GM23338 (cell line): ENCODE results near the gene APC2. TPM values are rescaled to one million over a fixed set of nuclear protein-coding genes. Genes with fewer than 3 reads are reported as not detected.
A peak's percentile ranks its signal among the peaks of the same experiment; 100 is the strongest.

Source experiments
- ATAC-seq: fragments of 200-7000 bp; cut with Tn5 transposase; 3 replicates; pipeline ENCODE4 v1.9.1; 2020
- DNase-seq: peaks from one replicate; pipeline ENCODE4 v3.0.0-alpha.2; 2015; ENCODE audit warnings: low spot score
- H2AFZ ChIP-seq: fragments of 200-600 bp; sonication (generic); 2 replicates; pipeline ENCODE4 v1.8.0; 2016; ENCODE audit warnings: antibody characterized with exemption, mild to moderate bottlenecking, moderate library complexity
- H3F3A ChIP-seq: fragments of 200-600 bp; sonication (generic); replicated peaks from 2 replicates; pipeline ENCODE4 v1.8.0; 2017; ENCODE audit warnings: antibody characterized with exemption, mixed run types, low read depth
- H3K27ac ChIP-seq: fragments of 200-600 bp; sonication (generic); 2 replicates; pipeline ENCODE4 v1.6.1; 2016; ENCODE audit warnings: low read depth
- H3K27me3 ChIP-seq: fragments of 200-600 bp; sonication (generic); 2 replicates; pipeline ENCODE4 v1.8.0; 2016; ENCODE audit warnings: mild to moderate bottlenecking, mixed run types, moderate library complexity; ENCODE audit not compliant: insufficient read depth
- H3K36me3 ChIP-seq: fragments of 200-600 bp; sonication (generic); 2 replicates; pipeline ENCODE4 v1.8.0; 2016; ENCODE audit warnings: mild to moderate bottlenecking; ENCODE audit not compliant: insufficient read depth
- H3K4me1 ChIP-seq: fragments of 200-600 bp; sonication (generic); 2 replicates; pipeline ENCODE4 v1.8.0; 2016; ENCODE audit warnings: mild to moderate bottlenecking, moderate library complexity; ENCODE audit not compliant: insufficient read depth
- H3K4me2 ChIP-seq: fragments of 200-600 bp; sonication (generic); 2 replicates; pipeline ENCODE4 v1.7.1; 2017; ENCODE audit warnings: mixed run types
- H3K4me3 ChIP-seq: fragments of 200-600 bp; sonication (generic); 2 replicates; pipeline ENCODE4 v1.6.1; 2016; ENCODE audit warnings: mixed run types
- H3K79me2 ChIP-seq: fragments of 200-600 bp; sonication (generic); replicated peaks from 2 replicates; pipeline ENCODE4 v1.8.0; 2017; ENCODE audit warnings: mild to moderate bottlenecking; ENCODE audit not compliant: insufficient read depth
- H3K9me2 ChIP-seq: fragments of 200-600 bp; sonication (generic); 2 replicates; pipeline ENCODE4 v1.8.0; 2017; ENCODE audit not compliant: insufficient read depth
- H4K20me1 ChIP-seq: fragments of 200-600 bp; sonication (generic); replicated peaks from 2 replicates; pipeline ENCODE4 v1.8.0; 2017; ENCODE audit warnings: mild to moderate bottlenecking; ENCODE audit not compliant: insufficient read depth
- H3K27ac Mint-ChIP-seq: 2 replicates; pipeline ENCODE4 v1.8.0; 2020; ENCODE audit warnings: inconsistent platforms, mild to moderate bottlenecking, moderate library complexity, mixed read lengths
- H3K27me3 Mint-ChIP-seq: 3 replicates; pipeline ENCODE4 v1.8.0; 2022; ENCODE audit warnings: low read depth, mild to moderate bottlenecking, moderate library complexity, mixed read lengths, inconsistent platforms; ENCODE audit not compliant: insufficient read depth, poor library complexity
- H3K36me3 Mint-ChIP-seq: 3 replicates; pipeline ENCODE4 v1.8.0; 2021; ENCODE audit warnings: low read depth, mild to moderate bottlenecking, inconsistent platforms, moderate library complexity, mixed read lengths
- H3K4me1 Mint-ChIP-seq: 3 replicates; pipeline ENCODE4 v1.8.0; 2020; ENCODE audit warnings: mild to moderate bottlenecking, inconsistent platforms, mixed read lengths
- H3K4me3 Mint-ChIP-seq: 3 replicates; pipeline ENCODE4 v1.8.0; 2021; ENCODE audit warnings: moderate library complexity, mild to moderate bottlenecking, inconsistent platforms, mixed read lengths
- H3K9me3 Mint-ChIP-seq: 3 replicates; pipeline ENCODE4 v1.8.0; 2020; ENCODE audit warnings: moderate library complexity, mild to moderate bottlenecking, inconsistent platforms, mixed read lengths
- CREB1 ChIP-seq: fragments of 250-450 bp; sonication (Bioruptor Pico); IDR thresholded peaks from 2 replicates; pipeline ENCODE4 v1.5.0; 2020; ENCODE audit warnings: low read depth, mild to moderate bottlenecking, moderate library complexity
- CTCF ChIP-seq, 2 experiments: fragments of 200-600 bp in 1 of 2; sonication (generic) in 1 of 2; conservative IDR thresholded peaks; 2 replicates each; pipeline versions ENCODE4 v1.5.1 to v1.6.1; 2016 to 2017; ENCODE audit warnings: antibody characterized with exemption in 2 of 2, low read depth in 2 of 2, mild to moderate bottlenecking in 2 of 2, moderate library complexity in 1 of 2
- ETS1 ChIP-seq: IDR thresholded peaks from 2 replicates; pipeline ENCODE4 v1.6.1; 2016; ENCODE audit warnings: antibody characterized with exemption
- EZH2 ChIP-seq: fragments of 200-600 bp; sonication (generic); IDR thresholded peaks from one replicate; pipeline ENCODE4 v1.8.0; 2017; ENCODE audit warnings: antibody characterized with exemption, mild to moderate bottlenecking, low read depth; ENCODE audit not compliant: unreplicated experiment
- EZH2phosphoT487 ChIP-seq: fragments of 200-600 bp; sonication (generic); IDR thresholded peaks from one replicate; pipeline ENCODE4 v1.8.1; 2018; ENCODE audit warnings: antibody characterized with exemption; ENCODE audit not compliant: unreplicated experiment
- JUNB ChIP-seq: IDR thresholded peaks from one replicate; pipeline ENCODE4 v1.6.1; 2016; ENCODE audit warnings: antibody characterized with exemption; ENCODE audit not compliant: unreplicated experiment
- NANOG ChIP-seq: IDR thresholded peaks from 2 replicates; pipeline ENCODE4 v1.6.1; 2016; ENCODE audit warnings: antibody characterized with exemption, borderline replicate concordance
- POLR2AphosphoS5 ChIP-seq: IDR thresholded peaks from 2 replicates; pipeline ENCODE4 v1.6.1; 2016; ENCODE audit warnings: antibody characterized with exemption, low read depth
- STAT1 ChIP-seq: IDR thresholded peaks from one replicate; pipeline ENCODE4 v1.6.1; 2016; ENCODE audit warnings: antibody characterized with exemption; ENCODE audit not compliant: unreplicated experiment
- ZNF114 ChIP-seq: fragments of 250-450 bp; sonication (Bioruptor Pico); IDR thresholded peaks from 2 replicates; pipeline ENCODE4 v1.5.0; 2020; ENCODE audit warnings: mild to moderate bottlenecking, moderate library complexity
- ZNF331 ChIP-seq: fragments of 250-450 bp; sonication (Bioruptor Pico); IDR thresholded peaks from 2 replicates; pipeline ENCODE4 v1.5.0; 2020; ENCODE audit warnings: low read depth, mild to moderate bottlenecking, moderate library complexity
- polyA plus RNA-seq: library from polyadenylated mRNA; unstranded; fragments of >200 nt; fragmentation: Nextera tagmentation; extraction: Ambion mirVana; gene quantifications from 2 replicates; pipeline ENCODE4 v1.2.1, GENCODE V29; 2016
- total RNA-seq: library from RNA; depleted of rRNA; stranded (reverse); fragments of >200 nt; shearing (Covaris generic); gene quantifications from 2 replicates; pipeline ENCODE4 v1.2.3, GENCODE V29; 2014
- TF ChIP-seq, protein P1 (sequence below): fragments of 250-450 bp; sonication (Bioruptor Pico); IDR thresholded peaks from 2 replicates; pipeline ENCODE4 v1.5.0; 2020; ENCODE audit warnings: mild to moderate bottlenecking, moderate library complexity
- TF ChIP-seq, protein P2 (sequence below): IDR thresholded peaks from one replicate; pipeline ENCODE4 v1.6.1; 2018; ENCODE audit warnings: antibody characterized with exemption; ENCODE audit not compliant: unreplicated experiment

APC2 gene
- total and polyA plus RNA-seq, 2 experiments from 2014 or later, result 1.4 to 18.3 TPM

GRCh38 chr19:1428738-1429391 is 21.1 kb upstream of the APC2 start:
- Histone ChIP-seq H3K4me1 (no peaks in the 10 kb centered on the region), H2AFZ (no peak overlapping the region), H3K27me3 (no peaks in the 10 kb centered on the region), H3K4me3 (no peak overlapping the region), H4K20me1 (peaks cover 27% of the 10 kb centered on the region), H3K79me2 (peaks cover 41% of the 10 kb centered on the region), H3K9me2 (no peaks in the 10 kb centered on the region), H3K4me2 (no peak overlapping the region), H3K36me3 (peaks cover 39% of the 10 kb centered on the region), H3F3A (peaks cover 42% of the 10 kb centered on the region), H3K27ac (0 out of 2 replicates have a peak overlapping the region, but pooled peaks have one; percentile 32)
- TF ChIP-seq EZH2 (no peak), ETS1 (no peak), ZNF114 (no peak), STAT1 (no peak), CTCF (conservative IDR thresholded peaks at IDR 0.05; ENCODE audit: low read depth in 2 of 2) (no peak), NANOG (no peak), EZH2phosphoT487 (no peak), CREB1 (no peak), JUNB (no peak), ZNF331 (CRISPR knock-in tag) (no peak), POLR2AphosphoS5 (no peak)
- TF ChIP-seq, protein P1, sequence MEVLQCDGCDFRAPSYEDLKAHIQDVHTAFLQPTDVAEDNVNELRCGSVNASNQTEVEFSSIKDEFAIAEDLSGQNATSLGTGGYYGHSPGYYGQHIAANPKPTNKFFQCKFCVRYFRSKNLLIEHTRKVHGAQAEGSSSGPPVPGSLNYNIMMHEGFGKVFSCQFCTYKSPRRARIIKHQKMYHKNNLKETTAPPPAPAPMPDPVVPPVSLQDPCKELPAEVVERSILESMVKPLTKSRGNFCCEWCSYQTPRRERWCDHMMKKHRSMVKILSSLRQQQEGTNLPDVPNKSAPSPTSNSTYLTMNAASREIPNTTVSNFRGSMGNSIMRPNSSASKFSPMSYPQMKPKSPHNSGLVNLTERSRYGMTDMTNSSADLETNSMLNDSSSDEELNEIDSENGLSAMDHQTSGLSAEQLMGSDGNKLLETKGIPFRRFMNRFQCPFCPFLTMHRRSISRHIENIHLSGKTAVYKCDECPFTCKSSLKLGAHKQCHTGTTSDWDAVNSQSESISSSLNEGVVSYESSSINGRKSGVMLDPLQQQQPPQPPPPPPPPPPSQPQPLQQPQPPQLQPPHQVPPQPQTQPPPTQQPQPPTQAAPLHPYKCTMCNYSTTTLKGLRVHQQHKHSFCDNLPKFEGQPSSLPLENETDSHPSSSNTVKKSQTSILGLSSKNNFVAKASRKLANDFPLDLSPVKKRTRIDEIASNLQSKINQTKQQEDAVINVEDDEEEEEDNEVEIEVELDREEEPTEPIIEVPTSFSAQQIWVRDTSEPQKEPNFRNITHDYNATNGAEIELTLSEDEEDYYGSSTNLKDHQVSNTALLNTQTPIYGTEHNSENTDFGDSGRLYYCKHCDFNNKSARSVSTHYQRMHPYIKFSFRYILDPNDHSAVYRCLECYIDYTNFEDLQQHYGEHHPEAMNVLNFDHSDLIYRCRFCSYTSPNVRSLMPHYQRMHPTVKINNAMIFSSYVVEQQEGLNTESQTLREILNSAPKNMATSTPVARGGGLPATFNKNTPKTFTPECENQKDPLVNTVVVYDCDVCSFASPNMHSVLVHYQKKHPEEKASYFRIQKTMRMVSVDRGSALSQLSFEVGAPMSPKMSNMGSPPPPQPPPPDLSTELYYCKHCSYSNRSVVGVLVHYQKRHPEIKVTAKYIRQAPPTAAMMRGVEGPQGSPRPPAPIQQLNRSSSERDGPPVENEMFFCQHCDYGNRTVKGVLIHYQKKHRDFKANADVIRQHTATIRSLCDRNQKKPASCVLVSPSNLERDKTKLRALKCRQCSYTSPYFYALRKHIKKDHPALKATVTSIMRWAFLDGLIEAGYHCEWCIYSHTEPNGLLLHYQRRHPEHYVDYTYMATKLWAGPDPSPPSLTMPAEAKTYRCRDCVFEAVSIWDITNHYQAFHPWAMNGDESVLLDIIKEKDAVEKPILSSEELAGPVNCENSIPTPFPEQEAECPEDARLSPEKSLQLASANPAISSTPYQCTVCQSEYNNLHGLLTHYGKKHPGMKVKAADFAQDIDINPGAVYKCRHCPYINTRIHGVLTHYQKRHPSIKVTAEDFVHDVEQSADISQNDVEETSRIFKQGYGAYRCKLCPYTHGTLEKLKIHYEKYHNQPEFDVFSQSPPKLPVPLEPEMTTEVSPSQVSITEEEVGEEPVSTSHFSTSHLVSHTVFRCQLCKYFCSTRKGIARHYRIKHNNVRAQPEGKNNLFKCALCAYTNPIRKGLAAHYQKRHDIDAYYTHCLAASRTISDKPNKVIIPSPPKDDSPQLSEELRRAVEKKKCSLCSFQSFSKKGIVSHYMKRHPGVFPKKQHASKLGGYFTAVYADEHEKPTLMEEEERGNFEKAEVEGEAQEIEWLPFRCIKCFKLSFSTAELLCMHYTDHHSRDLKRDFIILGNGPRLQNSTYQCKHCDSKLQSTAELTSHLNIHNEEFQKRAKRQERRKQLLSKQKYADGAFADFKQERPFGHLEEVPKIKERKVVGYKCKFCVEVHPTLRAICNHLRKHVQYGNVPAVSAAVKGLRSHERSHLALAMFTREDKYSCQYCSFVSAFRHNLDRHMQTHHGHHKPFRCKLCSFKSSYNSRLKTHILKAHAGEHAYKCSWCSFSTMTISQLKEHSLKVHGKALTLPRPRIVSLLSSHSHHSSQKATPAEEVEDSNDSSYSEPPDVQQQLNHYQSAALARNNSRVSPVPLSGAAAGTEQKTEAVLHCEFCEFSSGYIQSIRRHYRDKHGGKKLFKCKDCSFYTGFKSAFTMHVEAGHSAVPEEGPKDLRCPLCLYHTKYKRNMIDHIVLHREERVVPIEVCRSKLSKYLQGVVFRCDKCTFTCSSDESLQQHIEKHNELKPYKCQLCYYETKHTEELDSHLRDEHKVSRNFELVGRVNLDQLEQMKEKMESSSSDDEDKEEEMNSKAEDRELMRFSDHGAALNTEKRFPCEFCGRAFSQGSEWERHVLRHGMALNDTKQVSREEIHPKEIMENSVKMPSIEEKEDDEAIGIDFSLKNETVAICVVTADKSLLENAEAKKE (CRISPR knock-in tag), result no peak
- TF ChIP-seq, protein P2, sequence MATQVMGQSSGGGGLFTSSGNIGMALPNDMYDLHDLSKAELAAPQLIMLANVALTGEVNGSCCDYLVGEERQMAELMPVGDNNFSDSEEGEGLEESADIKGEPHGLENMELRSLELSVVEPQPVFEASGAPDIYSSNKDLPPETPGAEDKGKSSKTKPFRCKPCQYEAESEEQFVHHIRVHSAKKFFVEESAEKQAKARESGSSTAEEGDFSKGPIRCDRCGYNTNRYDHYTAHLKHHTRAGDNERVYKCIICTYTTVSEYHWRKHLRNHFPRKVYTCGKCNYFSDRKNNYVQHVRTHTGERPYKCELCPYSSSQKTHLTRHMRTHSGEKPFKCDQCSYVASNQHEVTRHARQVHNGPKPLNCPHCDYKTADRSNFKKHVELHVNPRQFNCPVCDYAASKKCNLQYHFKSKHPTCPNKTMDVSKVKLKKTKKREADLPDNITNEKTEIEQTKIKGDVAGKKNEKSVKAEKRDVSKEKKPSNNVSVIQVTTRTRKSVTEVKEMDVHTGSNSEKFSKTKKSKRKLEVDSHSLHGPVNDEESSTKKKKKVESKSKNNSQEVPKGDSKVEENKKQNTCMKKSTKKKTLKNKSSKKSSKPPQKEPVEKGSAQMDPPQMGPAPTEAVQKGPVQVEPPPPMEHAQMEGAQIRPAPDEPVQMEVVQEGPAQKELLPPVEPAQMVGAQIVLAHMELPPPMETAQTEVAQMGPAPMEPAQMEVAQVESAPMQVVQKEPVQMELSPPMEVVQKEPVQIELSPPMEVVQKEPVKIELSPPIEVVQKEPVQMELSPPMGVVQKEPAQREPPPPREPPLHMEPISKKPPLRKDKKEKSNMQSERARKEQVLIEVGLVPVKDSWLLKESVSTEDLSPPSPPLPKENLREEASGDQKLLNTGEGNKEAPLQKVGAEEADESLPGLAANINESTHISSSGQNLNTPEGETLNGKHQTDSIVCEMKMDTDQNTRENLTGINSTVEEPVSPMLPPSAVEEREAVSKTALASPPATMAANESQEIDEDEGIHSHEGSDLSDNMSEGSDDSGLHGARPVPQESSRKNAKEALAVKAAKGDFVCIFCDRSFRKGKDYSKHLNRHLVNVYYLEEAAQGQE, result no peak
- Mint-ChIP-seq H3K27ac (no peak overlapping the region), H3K4me3 (no peak overlapping the region), H3K27me3 (peaks cover 3% of the 10 kb centered on the region), H3K4me1 (peaks cover 8% of the 10 kb centered on the region; the same call in 2 of the 3 replicates), H3K9me3 (no peaks in the 10 kb centered on the region), H3K36me3 (peaks cover 69% of the 10 kb centered on the region)
- no peak for DNase-seq
- no peak for ATAC-seq
